H9 (cell line): ENCODE measurements around the gene RTP2. TPM values are rescaled to one million over a fixed set of nuclear protein-coding genes. Genes with fewer than 3 reads are reported as not detected.

Experiments
- DNase-seq: peaks from one replicate; pipeline ENCODE4 v3.0.0-alpha.2; 2017
- H2AFZ ChIP-seq: one replicate; pipeline ENCODE4 v1.6.1; 2013; ENCODE audit warnings: mild to moderate bottlenecking, low read length, control low read depth, moderate library complexity
- H2AK5ac ChIP-seq: 2 replicates; pipeline ENCODE4 v1.6.1; 2013; ENCODE audit warnings: low read length, control low read depth, mixed read lengths; ENCODE audit not compliant: insufficient read length
- H2BK120ac ChIP-seq: one replicate; pipeline ENCODE4 v1.6.1; 2013; ENCODE audit warnings: low read depth, mild to moderate bottlenecking, low read length, control low read depth, inconsistent platforms; ENCODE audit not compliant: poor library complexity, severe bottlenecking
- H2BK12ac ChIP-seq: 2 replicates; pipeline ENCODE4 v1.6.1; 2013; ENCODE audit warnings: low read length, control low read depth, mixed read lengths, low read depth; ENCODE audit not compliant: insufficient read length
- H2BK15ac ChIP-seq: 2 replicates; pipeline ENCODE4 v1.6.1; 2013; ENCODE audit warnings: low read depth, low read length, control low read depth
- H2BK20ac ChIP-seq: one replicate; pipeline ENCODE4 v1.6.1; 2013; ENCODE audit warnings: low read depth, mild to moderate bottlenecking, low read length, control low read depth, inconsistent platforms; ENCODE audit not compliant: poor library complexity, severe bottlenecking
- H2BK5ac ChIP-seq: 2 replicates; pipeline ENCODE4 v1.6.1; 2013; ENCODE audit warnings: low read length, control low read depth, mixed read lengths; ENCODE audit not compliant: insufficient read length
- H3K14ac ChIP-seq: 2 replicates; pipeline ENCODE4 v1.6.1; 2013; ENCODE audit warnings: low read length, control low read depth; ENCODE audit not compliant: insufficient read depth
- H3K18ac ChIP-seq: 2 replicates; pipeline ENCODE4 v1.6.1; 2013; ENCODE audit warnings: low read depth, mild to moderate bottlenecking, mixed read lengths, low read length, control low read depth; ENCODE audit not compliant: insufficient read length
- H3K23ac ChIP-seq: 2 replicates; pipeline ENCODE4 v1.6.1; 2013; ENCODE audit warnings: low read length, control low read depth, mixed read lengths, low read depth; ENCODE audit not compliant: insufficient read length
- H3K23me2 ChIP-seq: 2 replicates; pipeline ENCODE4 v1.6.1; 2013; ENCODE audit warnings: low read depth, mild to moderate bottlenecking, mixed read lengths, low read length, control low read depth; ENCODE audit not compliant: insufficient read length, poor library complexity, severe bottlenecking
- H3K27ac ChIP-seq: 2 replicates; pipeline ENCODE4 v1.5.1; 2013; ENCODE audit warnings: low read length, control low read depth, mixed read lengths, low read depth; ENCODE audit not compliant: insufficient read length
- H3K27me3 ChIP-seq: 2 replicates; pipeline ENCODE4 v1.6.1; 2013; ENCODE audit warnings: low read length, control low read depth, inconsistent platforms; ENCODE audit not compliant: insufficient read depth
- H3K4ac ChIP-seq: 2 replicates; pipeline ENCODE4 v1.6.1; 2013; ENCODE audit warnings: low read depth, mild to moderate bottlenecking, control low read depth, inconsistent platforms, low read length, moderate library complexity
- H3K4me1 ChIP-seq: 2 replicates; pipeline ENCODE4 v1.6.1; 2013; ENCODE audit warnings: low read length, control low read depth, inconsistent platforms; ENCODE audit not compliant: insufficient read depth
- H3K4me2 ChIP-seq: 2 replicates; pipeline ENCODE4 v1.6.1; 2013; ENCODE audit warnings: low read length, control low read depth, mixed read lengths; ENCODE audit not compliant: insufficient read length, insufficient read depth
- H3K56ac ChIP-seq: 2 replicates; pipeline ENCODE4 v1.6.1; 2013; ENCODE audit warnings: low read depth, mild to moderate bottlenecking, mixed read lengths, low read length, control low read depth; ENCODE audit not compliant: insufficient read length
- H3K79me1 ChIP-seq: 2 replicates; pipeline ENCODE4 v1.6.1; 2013; ENCODE audit warnings: low read depth, mild to moderate bottlenecking, moderate library complexity, low read length, control low read depth, inconsistent platforms; ENCODE audit not compliant: insufficient read depth, poor library complexity, severe bottlenecking
- H3K79me2 ChIP-seq: 2 replicates; pipeline ENCODE4 v1.6.1; 2013; ENCODE audit warnings: low read length, control low read depth, inconsistent platforms; ENCODE audit not compliant: insufficient read depth
- H3K9ac ChIP-seq: 2 replicates; pipeline ENCODE4 v1.6.1; 2013; ENCODE audit warnings: low read length, control low read depth, mixed read lengths; ENCODE audit not compliant: insufficient read length; ENCODE audit errors: extremely low read depth
- H3K9me3 ChIP-seq: one replicate; pipeline ENCODE4 v1.6.1; 2013; ENCODE audit warnings: low read depth, low read length, inconsistent platforms; ENCODE audit not compliant: control insufficient read depth
- H3T11ph ChIP-seq: one replicate; pipeline ENCODE4 v1.6.1; 2013; ENCODE audit warnings: mild to moderate bottlenecking, low read length, control low read depth, inconsistent platforms
- H4K20me1 ChIP-seq: one replicate; pipeline ENCODE4 v1.6.1; 2013; ENCODE audit not compliant: control insufficient read depth, insufficient read length, insufficient read depth
- H4K5ac ChIP-seq: 2 replicates; pipeline ENCODE4 v1.6.1; 2013; ENCODE audit warnings: low read depth, mild to moderate bottlenecking, mixed read lengths, low read length, control low read depth; ENCODE audit not compliant: insufficient read length
- H4K8ac ChIP-seq: replicated peaks from 2 replicates; pipeline ENCODE4 v1.6.1; 2013; ENCODE audit warnings: low read length, control low read depth, mixed read lengths, low read depth; ENCODE audit not compliant: insufficient read length
- H4K91ac ChIP-seq: 2 replicates; pipeline ENCODE4 v1.6.1; 2013; ENCODE audit warnings: low read depth, mild to moderate bottlenecking, moderate library complexity, mixed read lengths, low read length, control low read depth; ENCODE audit not compliant: insufficient read length
- H3K27ac Mint-ChIP-seq, 3 experiments: 2 replicates in 2 of 3; 3 replicates in 1 of 3; pipeline ENCODE4 v1.8.0; 2020 to 2021; ENCODE audit warnings: mixed read lengths in 3 of 3, mild to moderate bottlenecking in 1 of 3, moderate library complexity in 1 of 3
- H3K27me3 Mint-ChIP-seq: 2 replicates; pipeline ENCODE4 v1.8.0; 2021; ENCODE audit warnings: low read depth, mild to moderate bottlenecking, moderate library complexity, mixed read lengths
- H3K36me3 Mint-ChIP-seq, 3 experiments: 2 replicates in 2 of 3; 3 replicates in 1 of 3; pipeline ENCODE4 v1.8.0; 2020 to 2021; ENCODE audit warnings: low read depth in 3 of 3, mixed read lengths in 3 of 3; ENCODE audit not compliant: insufficient read depth in 1 of 3
- H3K4me1 Mint-ChIP-seq, 2 experiments: 2 replicates each; pipeline ENCODE4 v1.8.0; 2020; ENCODE audit warnings: mixed read lengths in 2 of 2
- H3K4me3 Mint-ChIP-seq, 2 experiments: 2 replicates in 1 of 2; 3 replicates in 1 of 2; pipeline ENCODE4 v1.8.0; 2020 to 2021; ENCODE audit warnings: mild to moderate bottlenecking in 2 of 2, mixed read lengths in 2 of 2, moderate library complexity in 1 of 2
- H3K9me3 Mint-ChIP-seq, 2 experiments: 2 replicates in 1 of 2; 3 replicates in 1 of 2; pipeline ENCODE4 v1.8.0; 2020; ENCODE audit warnings: mild to moderate bottlenecking in 2 of 2, mixed read lengths in 2 of 2, moderate library complexity in 1 of 2
- CTCF ChIP-seq: fragments of 200-600 bp; sonication (generic); conservative IDR thresholded peaks from 3 replicates; pipeline ENCODE4 v1.8.0; 2021; ENCODE audit warnings: antibody characterized with exemption, mild to moderate bottlenecking
- WGBS: extraction: QIAGEN DNeasy Blood & Tissue Kit; methylation state at CpG from one replicate; pipeline ENCODE4 v1.1.7; 2013; ENCODE audit warnings: missing lambda C conversion rate, low lambda C conversion rate, mixed read lengths; ENCODE audit not compliant: insufficient read length; ENCODE audit errors: extremely low coverage; 5-methylcytosine and 5-hydroxymethylcytosine counted together
- total RNA-seq: library from RNA; stranded (reverse); gene quantifications from 2 replicates; pipeline ENCODE4 v1.2.1, GENCODE V29; 2021

The RTP2 gene
- total RNA-seq, 1 experiment from 2014 or later, result not detected

- Histone ChIP-seq H4K20me1 (no peaks in the 10 kb centered on the region), H2BK20ac (no peak overlapping the region), H3K4me1 (peaks cover 10% of the 10 kb centered on the region; the same call in 1 of the 2 replicates), H3K27me3 (no peaks in the 10 kb centered on the region; the same call in 1 of the 2 replicates), H2AFZ (no peak overlapping the region), H3K27ac (no peak overlapping the region), H3K4ac (no peak overlapping the region), H3K4me2 (no peak overlapping the region), H2BK15ac (no peak overlapping the region), H3K79me2 (0 out of 2 replicates have a peak, but pooled peaks cover 1% of the 10 kb centered on the region), H2BK12ac (no peak overlapping the region), H2AK5ac (no peak overlapping the region), H3K9me3 (no peaks in the 10 kb centered on the region), H3K79me1 (no peaks in the 10 kb centered on the region), H3K23ac (no peak overlapping the region), H3T11ph (no peak overlapping the region), H4K91ac (no peak overlapping the region), H3K14ac (no peak overlapping the region), H4K8ac (no peak overlapping the region), H2BK120ac (no peak overlapping the region), H3K23me2 (peaks cover 27% of the 10 kb centered on the region), H4K5ac (no peak overlapping the region), H3K18ac (no peak overlapping the region), H2BK5ac (no peak overlapping the region), H3K9ac (no peak overlapping the region), H3K56ac (no peak overlapping the region)
- Mint-ChIP-seq H3K27me3 (peaks cover 17% of the 10 kb centered on the region), H3K27ac (no peak overlapping the region), H3K9me3 (no peaks in the 10 kb centered on the region), H3K4me3 (no peak overlapping the region; a peak in 1 of 5 replicates), H3K36me3 (peaks cover 2 to 15% (median 15%) of the 10 kb centered on the region in 3 experiments; a peak in 6 of 7 replicates), H3K4me1 (peaks cover 29 to 35% of the 10 kb centered on the region in 2 experiments)
- WGBS, result no CpG with 5 or more reads among the region's 3 CpGs
- DNase-seq, result no peak
- TF ChIP-seq CTCF, result no peak
Observed at GRCh38 chr3:187735837-187736236, 33.5 kb upstream of the RTP2 start.
